Embryonic facial prominence (tissue), 1 donor: ENCODE results near the gene DHRS7B.
"Not testable (repeated sequence)": the region's sequence is repeated elsewhere in the genome, so short reads cannot be mapped to it uniquely, and the experiment has no call there.

Experiments
- DNase-seq: peaks from one replicate; pipeline ENCODE4 v3.0.0-alpha.2; 2016; ENCODE audit errors: extremely low spot score

The DHRS7B gene

DNA sequence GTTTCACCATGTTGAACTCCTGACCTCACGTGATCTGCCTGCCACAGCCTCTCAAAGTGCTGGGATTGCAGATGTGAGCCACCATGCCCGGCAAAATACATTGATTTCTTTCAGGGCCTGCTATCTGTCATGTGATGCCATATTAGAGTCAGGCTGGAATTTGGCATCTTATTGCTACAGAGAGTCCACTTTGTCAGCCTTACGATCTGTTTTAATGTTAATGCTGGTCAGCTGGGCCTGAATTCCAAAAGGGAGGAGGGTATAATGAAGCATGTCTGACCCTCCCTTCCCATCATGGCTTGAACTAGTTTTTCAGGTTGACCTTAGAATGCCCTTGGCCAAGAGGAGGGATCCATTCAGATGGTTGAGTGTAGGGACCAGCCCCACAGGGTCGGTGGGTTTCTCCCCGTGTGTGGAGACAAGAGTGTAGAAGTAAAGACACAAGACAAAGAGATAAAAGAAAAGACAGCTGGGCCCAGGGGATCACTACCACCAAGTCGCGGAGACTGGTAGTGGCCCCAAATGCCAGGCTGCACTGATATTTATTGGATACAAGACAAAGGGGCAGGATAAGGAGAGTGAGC lies 19.6 kb upstream of the DHRS7B start:
- DNase-seq: not testable (repeated sequence)

DNA sequence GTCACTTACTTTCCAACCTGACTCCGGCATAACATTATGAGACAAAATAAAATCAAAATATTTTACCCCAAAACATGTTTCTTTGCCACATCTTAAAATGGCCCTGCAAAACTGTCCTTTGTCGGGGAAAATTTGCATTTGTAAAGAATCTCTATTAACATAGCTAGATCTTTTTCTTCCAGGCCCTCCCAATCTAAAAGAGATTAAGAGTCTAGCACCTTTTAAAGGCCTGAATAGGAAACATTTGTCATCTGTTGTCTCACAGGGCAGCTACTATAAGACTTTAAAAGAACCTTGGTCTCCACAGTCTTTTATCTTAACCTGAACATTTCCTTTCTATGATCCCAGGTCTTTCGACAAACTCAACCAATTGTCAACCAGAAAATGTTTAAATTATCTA lies 18.1 kb upstream of the DHRS7B start:
- DNase-seq: no peak

DNA sequence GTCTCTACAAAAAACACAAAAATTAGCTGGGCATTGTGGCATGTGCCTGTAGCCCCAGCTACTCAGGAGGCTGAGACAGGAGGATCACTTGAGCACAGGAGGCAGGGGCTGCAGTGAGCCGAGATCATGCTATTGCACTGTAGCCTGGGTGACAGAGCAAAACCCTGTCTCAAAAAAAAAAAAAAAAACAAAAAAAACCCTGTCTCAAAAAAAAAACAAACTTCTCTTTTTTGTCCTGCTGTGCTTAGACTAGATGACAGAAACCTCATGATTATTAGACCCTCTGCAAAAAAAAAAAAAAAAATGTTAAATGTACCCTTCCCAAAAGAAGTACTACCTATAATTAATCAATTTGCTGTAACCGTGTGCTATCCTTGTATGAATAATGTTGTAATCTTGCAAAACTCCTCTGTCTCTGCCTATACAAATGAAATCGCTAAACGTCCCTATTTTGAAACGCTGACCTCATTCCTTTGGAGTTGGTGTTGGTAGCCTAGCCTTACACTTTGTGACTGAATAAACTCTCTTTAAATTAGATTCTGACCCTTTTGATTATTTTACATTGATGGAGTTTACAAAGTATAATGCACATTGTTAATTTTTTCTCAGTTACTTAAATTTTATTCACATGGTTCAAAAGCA lies 13.6 kb upstream of the DHRS7B start:
- no peak for DNase-seq

DNA sequence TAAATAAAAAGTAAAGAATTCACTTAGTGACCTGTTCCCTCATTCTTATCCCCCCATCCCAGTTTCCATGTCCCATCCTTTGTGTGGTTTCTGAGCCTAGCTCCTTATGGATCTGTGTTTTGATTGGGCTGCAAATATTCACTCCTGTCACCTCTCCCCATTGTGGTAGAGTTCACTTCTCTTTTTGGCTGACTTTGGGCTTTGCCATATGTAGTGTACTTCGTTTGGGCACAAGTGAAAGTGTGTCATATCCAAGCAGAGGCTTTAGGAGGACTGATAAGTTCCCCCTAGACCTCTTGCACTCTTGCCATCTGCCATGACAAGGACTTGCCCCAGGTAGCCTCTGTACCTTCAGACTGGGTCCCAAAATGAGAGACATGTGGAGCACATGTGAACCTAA lies 13.0 kb upstream of the DHRS7B start:
- DNase-seq: no peak

DNA sequence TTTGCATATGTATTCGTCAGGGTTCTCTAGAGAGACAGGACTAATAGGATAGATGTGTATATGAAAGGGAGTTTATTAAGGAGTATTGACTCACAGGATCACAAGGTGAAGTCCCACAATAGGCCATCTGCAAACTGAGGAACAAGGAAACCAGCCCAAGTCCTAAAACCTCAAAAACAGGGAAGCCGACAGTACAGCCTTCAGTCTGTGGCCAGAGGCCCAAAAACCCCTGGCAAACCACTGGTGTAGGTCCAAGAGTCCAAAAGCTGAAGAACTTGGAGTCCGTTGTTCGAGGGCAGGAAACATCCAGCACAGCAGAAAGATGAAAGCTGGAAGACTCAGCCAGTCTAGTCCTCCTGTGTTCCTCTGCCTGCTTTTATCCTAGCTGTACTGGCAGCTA lies 12.0 kb upstream of the DHRS7B start:
- not testable (repeated sequence) for DNase-seq

DNA sequence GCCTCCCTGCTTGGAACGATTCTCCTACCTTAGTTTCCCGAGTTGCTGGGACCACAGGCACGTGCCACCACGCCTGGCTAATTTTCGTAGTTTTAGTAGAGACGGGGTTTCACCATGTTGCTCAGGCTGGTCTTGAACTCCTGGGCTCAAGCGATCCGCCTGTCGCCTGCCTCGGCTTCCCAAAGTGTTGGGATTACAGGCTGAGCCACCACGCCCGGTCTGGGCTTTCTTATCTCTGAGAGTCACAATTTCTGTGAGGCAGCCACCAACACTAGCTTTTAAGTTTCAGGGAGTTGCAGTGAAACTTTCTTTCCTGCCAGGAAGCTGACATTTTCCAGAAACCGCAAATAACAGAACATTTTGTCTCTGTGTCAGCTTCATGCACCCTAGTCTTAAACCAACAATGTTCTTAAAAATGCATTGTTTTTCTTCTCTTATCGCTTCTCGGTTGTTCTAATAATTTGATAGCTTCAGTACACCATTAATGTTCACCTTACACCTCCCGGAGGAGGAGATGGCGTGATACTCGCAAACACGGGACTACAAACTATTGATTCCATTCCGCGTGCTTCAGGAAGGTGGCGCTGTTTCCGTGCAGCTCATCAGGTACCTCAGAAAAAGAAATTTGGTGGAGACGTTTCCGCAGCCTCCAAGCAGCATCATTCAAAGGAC lies 7.4 kb upstream of the DHRS7B start:
- no peak for DNase-seq

DNA sequence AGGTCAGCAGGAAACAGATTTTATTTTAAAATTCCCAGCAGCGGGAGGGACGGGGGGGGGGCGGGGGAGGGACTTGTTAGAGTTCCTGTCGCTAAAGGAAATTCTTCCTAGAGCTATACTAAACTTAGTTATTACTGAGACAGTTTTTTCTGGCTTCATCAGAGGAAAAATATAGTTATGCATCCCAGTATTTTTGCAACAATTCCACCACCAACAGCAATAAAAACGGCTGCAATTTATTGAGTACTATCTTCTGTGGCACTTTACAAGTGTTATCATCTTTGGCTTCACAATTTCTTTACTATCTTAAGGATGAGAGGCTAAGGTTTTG lies 6.9 kb upstream of the DHRS7B start:
- DNase-seq: no peak

DNA sequence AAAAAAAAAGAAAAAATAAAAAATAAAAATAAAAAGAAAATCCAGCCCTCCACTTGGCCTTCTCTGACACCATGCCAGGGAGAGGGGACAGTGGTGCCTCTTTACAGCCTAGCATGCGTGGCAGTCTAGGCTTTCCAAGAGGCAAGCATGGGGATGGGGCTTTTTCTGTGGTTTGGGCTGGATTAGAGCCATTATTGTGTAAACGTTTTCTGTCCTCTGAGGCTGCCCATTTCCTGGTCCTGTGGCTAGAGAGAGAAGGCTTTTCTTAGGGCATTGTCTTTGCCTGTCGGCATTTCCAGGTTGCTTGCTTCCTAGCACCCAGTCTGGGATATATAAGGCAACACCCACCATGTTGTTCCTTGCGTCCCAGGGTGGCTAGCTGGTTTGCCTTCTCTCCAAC lies 2.7 kb upstream of the DHRS7B start:
- DNase-seq: no peak

DNA sequence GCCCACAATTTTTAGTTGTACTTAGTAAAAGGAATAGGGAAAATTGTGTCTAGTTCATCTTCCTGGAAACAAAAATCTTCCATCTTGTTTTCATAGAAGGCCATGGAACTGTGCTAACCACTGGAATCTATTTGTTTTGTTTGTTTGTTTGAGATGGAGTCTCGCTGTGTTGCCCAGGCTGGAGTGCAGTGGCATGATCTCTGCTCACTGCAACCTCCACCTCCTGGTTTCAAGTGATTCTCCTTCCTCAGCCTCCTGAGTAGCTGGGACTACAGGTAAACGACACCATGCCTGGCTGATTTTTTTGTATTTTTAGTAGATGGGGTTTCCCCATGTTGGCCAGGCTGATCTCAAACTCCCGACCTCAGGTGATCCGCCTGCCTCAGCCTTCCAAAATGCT lies 2.2 kb upstream of the DHRS7B start:
- not testable (repeated sequence) for DNase-seq

DNA sequence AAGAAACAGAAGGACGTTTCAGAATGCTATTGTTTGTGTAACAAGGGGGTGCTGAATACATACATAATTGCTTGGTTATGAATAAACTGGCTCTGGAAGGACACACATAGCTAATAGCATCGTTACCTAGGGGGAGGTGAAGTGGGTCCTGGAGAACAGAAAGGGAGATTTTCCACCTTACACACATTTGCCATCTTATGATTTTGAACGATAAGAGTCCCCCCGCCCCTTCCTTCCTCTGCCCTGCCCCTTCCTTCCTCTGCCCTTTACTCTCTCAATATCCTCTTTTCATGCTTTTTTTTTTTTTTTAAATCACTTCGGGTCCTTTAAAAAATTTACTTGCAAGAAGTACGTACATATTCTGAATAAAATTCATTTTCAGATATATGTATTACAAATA lies 902 bp upstream of the DHRS7B start:
- no peak for DNase-seq

DNA sequence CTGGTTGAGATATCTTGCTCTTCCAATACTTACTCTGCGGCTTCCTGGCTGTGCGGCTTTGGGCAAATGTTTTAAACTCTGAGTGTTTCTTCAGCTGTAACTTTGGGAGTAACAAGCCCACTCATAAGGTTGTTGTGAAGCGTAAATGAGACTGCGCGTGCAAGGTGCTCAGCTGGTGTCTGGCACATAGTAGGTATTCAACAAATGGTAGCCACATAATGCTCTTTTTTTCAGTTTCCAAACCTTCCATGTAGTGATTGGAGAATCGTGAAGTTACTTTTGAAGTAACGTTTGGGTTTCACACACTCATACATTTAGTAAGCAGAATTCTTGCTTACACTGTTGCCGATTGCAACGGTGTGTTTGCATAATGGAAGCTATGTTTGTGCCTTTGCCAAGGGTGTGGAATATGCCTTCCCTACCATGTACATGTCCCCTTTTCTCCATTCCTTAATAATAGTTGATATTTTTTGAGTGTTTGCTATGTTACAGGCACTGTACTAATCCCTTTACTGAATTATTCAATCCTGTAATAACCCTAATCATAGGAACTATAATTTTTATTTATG lies 829 bp downstream of the DHRS7B start:
- DNase-seq: no peak

DNA sequence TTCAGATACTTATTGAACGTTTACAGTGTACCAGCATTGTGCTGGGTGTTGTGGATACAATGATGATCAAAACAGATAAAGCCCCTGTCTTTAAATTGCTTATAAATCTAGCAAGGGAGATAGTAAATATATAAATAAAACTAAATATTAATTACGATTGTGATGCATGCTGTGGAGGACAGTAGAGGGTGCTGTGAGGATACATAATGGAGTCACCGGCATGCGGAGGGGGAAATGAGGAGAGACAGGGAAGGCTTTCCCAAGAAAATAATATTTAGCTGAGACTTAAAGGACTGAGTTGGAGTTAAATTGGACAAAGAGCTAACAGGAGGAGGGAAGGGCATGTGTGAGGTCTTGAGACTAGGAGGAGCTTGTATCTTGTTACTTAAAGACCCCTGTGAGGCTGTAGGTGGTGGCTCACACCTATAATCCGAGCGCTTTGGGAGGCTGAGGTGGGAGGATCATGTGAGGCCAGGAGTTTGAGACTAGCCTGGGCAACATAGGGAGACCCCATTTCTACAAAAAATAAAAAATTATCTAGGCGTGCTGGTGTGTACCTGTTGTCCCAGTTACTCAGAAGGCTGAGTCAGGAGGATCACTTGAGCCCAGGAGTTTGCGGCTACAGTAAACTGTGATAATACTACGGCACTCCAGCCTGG lies 2.4 kb downstream of the DHRS7B start:
- no peak for DNase-seq

DNA sequence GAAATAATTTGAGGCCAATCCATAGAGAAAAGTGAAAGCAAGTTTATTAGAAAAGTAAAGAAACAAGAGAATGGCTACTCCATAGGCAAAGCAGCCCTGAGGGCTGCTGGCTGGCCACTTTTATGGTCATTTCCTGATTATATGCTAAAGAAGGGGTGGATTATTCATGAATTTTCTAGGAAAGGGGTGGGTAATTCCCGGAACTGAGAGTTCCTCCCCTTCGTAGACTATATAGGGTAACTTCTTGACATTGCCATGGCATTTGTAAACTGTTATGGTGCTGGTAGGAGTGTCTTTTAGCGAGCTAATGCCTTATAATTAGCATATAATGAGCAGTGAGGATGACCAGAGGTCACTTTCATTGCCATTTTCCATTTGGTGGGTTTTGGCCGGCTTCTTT lies 4.4 kb downstream of the DHRS7B start:
- no peak for DNase-seq

DNA sequence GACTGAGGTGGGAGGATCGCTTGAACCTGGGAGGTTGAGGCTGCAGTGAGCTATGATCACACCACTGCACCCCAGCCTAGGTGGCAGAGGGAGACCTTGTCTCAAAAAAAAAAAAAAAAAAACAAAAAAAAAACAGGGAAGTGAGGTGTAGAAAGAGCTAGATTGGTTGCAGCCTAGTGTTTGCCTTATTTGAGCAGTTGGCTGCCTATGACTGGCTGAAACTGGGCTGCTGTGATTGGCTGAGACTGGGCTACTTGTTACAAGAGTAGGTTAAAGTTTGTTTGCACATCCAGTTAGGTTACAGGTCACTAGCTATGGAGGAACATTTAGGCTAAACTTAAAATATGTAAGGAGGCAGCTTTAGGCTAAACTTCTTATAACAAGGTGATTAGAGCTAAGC lies 5.7 kb downstream of the DHRS7B start:
- DNase-seq: no peak

DNA sequence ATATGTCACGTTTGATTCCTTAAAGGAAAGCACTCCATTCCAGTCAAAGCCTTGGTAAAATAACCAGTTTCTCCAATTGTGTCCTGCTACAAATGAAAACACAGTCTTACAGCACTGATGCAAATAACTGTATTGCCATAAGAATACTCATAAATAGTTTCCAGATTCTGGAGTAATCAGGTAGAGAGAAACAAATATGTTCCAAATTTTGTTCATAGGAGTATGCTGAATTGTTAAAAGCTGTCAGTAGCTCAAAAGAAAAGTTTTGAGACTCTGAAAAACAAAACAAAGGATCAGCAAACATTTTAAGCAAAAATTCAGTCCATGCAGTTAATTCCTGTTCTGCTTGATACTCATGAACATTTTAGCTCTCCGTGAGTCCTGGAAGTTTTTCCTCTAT lies 7.8 kb downstream of the DHRS7B start:
- DNase-seq: no peak

DNA sequence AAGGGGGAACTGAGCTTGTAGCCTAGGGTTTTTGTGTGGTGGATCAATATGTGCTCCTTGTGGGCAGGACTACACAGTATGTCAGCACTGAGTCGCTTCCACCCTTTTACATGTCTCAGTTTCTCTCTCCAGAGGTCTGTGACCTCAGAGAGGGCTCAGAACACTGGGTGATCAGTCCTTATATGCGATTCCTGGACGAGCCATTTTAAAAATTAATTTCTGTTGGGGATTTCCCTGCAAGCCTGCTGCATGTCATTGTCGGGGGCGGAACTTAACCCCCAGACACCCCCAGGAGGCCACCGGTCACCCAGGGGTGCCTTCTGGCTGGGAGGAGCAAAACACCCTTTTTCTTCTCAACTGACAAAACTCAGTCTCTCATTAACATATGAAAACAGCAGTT lies 14.1 kb downstream of the DHRS7B start:
- no peak for DNase-seq

DNA sequence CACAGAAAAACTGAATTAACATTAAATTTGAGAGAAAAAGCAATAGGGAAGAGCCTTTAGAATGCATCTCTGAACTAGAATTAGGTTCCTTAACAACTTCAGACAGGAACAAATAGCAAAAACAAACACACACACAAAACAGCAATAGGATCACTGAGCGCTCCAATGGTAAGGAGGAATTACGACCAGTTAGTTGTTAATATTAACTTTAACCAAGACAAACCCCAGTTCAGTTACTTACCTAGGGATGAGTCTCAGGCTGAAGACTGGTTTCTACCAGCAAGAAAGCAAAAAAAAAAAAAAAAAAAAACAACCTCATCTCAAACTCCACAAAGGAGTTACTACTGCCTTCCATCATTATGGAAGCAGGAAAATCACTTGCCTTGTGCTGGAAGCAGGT lies 14.6 kb downstream of the DHRS7B start:
- DNase-seq: no peak

DNA sequence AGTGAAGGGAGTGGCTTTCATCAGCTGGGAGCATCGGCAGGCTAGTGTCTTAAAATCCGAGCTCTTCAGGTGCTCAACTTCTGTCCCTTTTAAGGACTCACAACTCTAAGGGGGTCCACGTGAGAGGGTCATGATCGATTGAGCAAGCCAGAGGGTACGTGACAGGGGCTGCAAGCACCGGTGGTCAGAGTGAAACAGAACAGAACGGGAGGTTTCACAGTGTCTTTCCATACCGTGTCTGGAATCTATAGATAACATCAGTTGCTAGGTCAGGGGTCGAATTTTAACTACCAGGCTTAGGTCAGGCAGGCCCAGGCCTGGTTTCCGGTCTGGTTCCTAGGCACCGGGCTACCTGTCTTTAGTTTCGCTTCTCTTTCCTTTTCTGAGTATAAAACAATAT lies 15.3 kb downstream of the DHRS7B start:
- DNase-seq: not testable (repeated sequence)

DNA sequence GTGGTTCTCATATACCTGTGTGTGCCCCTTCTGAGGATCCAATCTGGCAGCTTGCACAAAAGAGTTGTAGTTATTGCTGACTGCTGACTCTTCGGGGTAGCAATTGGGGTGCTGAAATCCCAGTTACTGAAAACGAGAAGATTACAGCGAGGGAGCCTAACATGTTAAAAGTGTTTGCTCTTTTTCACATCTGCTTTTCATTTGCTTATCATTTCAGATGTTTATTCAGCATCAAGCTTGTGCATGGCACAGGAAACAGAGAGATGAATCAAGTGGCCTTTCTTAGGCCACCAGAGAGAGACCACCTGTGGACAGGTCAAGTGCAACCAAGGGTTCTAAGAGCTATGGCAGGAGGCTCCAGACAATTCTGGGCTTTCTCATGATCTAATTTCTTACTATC lies 16.9 kb downstream of the DHRS7B start:
- no peak for DNase-seq

DNA sequence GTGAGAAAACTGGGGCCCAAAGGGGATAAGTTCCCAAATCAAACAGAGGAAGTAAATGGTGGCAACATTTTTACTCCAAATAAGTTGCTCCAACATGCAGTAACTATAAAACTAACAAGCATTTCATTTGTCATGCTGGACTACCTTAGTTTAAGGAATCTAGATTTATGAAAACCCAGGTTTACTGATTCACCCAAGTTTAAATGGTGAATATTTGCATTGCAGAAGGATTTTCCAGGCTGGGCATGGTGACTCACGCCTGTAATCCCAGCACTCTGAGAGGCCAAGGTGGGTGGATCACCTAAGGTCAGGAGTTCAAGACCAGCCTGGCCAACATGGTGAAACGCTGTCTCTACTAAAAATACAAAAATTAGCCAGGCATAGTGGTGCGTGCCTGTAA lies 17.5 kb downstream of the DHRS7B start:
- not testable (repeated sequence) for DNase-seq

DNA sequence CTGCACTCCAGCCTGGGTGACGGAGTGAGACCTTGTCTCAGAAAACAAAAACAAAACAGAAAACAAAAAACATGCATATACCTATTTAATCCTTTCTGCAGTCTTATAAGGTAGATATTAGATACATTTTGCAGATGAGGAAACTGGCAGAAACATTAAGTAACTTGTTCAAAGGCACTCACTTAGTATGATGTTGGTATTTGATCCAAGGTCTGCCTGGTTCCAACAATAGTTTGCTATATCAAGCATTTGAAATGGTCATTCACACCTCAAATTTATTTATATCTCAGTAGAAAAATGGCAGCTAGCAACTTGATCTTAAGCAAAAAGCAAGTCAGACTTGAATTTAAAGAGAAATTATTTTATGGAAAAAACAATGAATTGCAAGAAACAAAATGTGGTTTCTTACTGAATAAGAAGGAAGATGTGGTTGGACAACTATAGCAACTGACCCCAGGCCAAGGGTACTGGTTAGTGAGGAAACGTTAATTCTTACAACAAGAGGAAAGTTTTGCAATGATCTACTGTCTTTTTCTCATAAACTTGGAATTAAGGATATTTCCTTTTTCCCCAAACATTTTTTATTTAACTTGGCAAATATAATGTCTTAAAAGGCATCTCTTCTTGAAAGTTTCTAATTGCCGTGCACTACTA lies 19.7 kb downstream of the DHRS7B start:
- no peak for DNase-seq

DNA sequence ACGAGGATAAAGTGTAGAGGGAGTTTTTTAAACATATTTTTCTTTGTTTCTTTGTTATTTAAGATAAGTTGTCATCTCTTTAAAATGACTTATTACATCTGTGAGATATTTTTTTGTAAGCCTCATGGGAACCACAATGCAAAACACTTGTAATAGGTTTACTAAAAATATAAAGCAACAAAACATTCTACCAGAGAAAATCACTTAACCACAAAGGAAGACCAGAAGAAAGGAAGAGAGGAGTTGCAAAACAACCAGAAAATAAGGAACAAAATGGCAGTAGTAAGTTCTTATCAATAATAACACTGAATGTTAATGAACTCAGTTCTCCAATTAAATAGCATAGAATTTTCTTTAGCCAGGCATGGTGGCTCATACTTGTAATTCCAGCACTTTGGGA lies 22.9 kb downstream of the DHRS7B start:
- DNase-seq: no peak
